GM21381 (cell line): Measurements from ENCODE around the gene KIF5A.
"Not testable (repeated sequence)": the region's sequence is repeated elsewhere in the genome, so short reads cannot be mapped to it uniquely, and the experiment has no call there.

ENCODE experiments used
- ATAC-seq: cut with Tn5 transposase; IDR thresholded peaks from one replicate; pipeline ENCODE4 v1.9.1; 2021; ENCODE audit warnings: mild to moderate bottlenecking, moderate library complexity; ENCODE audit not compliant: unreplicated experiment

KIF5A gene

DNA sequence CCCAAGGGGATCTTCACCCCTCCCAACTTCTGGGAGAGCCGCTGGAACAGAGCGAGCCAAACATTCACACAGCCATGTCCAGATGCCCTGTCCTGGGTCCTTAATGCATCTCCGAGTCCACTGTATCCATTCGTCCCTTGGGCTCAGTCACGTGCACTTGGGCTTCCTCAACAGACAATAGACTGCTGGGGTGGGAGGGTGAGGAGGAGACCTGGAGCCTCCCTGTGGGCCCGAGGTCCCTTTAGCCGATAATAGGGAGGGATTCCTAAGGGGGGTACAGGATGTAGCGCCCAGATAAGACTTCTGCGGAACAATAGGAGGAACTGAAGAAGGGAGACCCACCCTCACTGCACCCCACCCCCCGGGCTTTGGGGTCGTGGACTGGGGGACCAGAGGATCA lies 68.1 kb downstream of the KIF5A start:
- ATAC-seq: no peak

DNA sequence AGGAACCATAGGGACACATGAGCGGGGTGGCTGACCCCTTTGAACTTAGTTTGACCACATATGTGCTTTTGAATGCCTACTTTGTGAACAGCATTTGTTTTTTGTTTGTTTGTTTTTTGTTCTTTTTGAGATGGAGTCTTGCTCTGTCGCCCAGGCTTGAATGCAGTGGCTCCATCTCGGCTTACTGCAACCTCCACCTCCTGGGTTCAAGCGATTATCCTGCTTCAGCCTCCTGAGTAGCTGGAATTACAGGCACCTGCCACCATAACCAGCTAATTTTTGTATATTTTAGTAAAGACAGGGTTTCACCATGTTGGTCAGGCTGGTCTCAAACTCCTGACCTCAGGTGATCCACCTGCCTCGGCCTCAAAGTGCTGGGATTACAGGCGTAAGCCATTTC lies 68.6 kb downstream of the KIF5A start:
- ATAC-seq: not testable (repeated sequence)

DNA sequence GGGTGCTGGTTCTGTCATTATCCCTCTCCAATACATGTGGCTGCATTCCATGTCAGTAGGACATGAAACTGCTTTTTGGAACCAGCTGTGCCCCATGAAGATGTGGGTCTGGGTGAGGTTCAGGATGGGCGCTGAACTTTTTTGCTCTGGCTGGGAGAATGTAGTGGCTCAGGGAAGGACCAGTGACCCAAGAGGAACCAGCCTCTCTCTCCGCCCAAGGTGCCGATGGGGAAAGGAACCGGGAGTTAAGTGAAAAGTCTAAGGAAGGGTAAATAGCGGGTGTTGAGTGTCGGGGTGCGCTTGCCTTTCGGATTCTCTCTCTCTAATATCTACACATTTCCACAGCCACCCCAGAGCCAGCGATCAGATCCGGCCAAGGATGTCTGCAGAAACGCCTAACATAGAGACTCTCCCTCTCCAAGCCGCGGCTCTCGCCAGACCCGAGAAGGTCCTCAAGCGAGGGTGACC lies 69.2 kb downstream of the KIF5A start:
- no peak for ATAC-seq

DNA sequence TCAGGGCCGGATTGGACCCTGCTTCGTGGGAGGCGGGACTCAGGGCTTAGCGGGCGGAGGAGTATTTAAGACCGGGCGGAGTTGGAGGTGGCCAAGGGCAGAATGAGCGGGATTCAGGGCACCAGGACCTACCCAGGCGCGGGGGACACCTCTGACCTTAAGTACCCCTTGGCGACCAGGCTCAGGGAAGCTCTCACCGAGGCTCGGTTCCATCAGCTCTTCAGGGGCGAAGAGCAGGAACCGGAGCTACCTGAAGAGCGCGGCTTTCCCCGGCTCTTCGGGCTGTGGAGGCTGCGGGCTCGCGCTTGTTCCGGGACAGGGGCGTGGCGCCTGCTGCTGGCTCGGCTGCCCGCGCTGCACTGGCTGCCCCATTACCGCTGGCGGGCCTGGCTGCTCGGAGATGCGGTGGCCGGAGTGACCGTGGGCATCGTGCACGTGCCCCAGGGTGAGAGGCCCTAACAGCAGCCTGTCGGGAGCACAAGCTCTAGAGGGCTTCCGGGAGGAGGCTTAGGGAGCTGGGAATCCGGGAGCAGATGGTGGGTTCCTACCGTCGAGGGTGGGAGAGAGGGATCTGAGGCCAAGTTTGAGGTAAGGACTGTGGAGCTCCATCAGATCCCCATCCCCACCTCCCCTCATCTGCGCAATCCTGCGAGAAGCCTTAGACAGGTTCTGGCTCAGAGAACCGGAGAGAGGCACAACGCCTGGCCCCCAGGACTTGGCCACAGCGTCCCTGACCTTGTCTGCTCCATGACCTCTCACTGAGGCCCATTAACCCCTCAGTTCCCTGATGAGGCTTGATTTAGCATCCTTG lies 69.8 kb downstream of the KIF5A start:
- no peak for ATAC-seq

DNA sequence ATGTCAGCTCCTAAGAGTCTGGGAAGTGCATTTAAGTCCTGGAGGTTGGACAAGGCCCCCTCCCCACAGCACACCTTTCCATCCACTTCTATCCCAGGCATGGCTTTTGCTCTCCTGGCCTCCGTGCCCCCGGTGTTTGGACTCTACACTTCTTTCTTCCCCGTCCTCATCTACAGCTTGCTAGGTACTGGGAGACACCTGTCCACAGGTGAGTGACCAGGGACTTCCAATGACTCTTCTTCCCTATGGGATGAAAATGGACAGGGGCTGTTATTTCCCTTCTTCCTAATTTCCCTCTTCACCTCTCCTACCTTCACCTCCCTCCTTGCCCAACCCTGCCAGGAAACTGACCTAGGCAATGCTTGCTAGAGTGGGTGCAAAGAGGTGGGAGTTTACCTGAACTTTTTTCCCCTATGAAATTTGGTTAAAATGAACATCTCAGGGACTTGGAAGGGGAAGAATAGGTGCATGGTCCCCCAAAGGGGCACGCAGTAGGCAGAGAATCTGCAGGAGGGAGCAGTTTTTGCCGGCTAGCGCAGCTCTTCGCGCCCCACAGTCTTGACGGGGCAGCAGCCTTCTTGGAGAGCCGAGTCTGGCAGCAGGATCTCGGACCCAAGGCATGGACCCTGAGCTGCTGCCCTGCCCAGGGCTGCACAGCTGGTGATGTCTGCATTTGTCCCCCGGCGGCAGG lies 70.5 kb downstream of the KIF5A start:
- no peak for ATAC-seq

DNA sequence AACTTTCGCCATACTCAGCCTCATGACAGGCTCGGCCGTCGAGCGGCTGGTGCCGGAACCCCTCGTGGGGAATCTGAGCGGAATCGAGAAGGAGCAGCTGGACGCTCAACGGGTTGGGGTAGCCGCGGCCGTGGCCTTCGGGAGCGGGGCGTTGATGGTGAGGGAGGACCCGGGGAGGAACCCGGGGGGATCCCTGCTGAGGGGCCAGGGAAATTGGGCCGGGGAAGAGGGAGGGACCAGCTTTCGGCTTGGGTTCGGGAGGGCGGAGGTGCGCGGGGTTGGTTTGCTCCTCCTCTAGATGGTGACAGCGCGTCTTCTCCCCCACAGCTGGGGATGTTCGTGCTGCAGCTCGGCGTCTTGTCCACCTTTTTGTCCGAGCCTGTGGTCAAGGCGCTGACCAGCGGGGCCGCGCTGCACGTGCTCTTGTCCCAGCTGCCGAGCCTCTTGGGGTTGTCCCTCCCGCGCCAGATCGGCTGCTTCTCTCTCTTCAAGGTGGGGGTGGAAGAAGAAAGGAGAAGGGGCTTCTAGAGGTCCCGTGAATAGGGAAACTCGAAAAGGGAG lies 71.2 kb downstream of the KIF5A start:
- ATAC-seq: no peak

DNA sequence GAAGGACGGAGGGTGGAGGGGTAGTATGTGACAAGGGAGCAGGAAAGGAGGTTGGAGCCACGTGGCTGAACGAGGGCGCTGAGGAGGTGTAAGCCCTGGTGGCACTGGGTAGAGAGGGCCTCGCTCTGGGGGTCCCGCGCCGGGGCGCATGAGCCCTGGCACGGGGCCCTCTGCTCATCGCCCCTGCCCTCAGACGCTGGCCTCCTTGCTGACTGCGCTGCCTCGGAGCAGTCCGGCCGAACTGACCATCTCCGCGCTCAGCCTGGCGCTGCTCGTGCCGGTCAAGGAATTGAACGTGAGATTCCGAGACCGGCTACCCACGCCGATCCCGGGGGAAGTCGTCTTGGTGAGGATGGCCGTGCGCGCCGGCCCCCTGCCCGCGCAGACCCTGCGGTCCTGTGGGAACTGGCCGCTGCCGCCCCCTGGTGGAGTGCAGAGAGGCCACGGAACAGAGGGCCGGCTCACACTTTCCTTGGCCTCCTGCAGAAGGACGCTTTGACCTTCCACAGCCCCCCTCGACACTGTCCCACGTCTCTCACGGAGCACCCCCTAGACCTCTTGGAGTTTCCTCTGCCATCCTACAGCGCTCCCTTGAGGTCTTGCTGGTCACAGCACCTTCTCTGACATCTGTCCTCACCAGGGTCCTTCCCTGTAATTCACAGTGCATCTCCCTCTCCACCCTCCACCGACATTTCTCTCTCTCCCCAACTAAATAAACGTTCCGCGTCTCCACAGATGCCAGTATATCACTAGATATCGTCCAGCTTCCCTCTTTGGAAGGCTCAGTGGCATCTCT lies 71.9 kb downstream of the KIF5A start:
- ATAC-seq: no peak

DNA sequence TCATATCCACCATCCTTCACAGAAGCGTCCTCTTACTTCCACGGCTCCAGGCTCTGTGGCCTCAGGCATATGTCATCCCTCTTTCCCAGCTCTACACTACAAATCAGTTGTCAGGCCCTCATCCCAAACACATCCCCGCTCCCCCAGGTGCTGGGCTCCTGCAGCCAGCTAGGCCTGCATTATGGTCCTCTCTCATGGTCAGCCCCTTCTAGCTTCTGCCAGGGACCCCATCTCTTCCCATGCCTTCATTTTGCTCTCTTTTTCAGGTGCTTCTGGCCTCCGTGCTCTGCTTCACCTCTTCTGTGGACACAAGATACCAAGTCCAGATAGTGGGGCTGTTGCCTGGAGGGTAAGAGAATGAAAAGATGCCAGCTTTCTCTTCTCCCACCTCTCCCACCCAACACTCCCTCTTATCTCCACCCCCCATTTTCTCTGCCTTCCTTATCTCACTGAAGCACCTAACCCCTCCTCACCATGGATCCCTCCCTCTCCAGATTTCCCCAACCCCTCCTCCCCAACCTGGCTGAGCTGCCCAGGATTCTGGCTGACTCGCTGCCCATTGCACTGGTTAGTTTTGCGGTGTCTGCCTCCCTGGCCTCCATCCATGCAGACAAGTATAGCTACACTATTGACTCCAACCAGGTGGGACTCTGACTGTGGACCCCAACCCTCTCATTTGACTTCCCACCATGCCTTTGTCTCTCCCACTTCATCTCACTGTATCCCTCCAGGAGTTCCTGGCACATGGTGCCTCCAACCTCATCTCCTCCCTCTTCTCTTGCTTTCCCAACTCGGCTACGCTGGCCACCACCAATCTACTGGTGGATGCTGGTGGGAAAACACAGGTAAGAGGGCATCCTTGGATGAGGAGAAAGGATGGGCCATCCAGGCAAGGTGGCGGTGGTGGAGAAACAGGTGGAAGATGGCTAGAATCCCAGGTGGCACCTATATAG lies 72.7 kb downstream of the KIF5A start:
- no peak for ATAC-seq

DNA sequence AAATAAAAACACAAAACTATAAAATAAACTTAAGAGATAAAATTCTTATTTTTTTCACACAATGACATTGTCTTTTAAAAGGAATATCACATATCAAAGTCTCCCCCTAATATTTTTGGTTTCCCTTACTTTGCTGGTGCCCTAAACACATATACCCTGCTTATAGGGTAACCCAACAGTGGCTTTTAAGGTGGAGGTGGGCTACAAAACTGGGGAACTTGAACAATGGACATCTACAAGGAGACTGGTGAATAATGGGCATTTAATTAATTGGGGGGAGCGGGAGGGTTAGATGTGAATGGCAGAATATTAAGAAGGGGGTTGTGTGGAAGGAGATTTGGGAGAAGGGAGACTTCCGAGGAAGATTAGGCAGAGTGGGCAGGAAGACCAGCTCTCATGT lies 73.5 kb downstream of the KIF5A start:
- no peak for ATAC-seq

DNA sequence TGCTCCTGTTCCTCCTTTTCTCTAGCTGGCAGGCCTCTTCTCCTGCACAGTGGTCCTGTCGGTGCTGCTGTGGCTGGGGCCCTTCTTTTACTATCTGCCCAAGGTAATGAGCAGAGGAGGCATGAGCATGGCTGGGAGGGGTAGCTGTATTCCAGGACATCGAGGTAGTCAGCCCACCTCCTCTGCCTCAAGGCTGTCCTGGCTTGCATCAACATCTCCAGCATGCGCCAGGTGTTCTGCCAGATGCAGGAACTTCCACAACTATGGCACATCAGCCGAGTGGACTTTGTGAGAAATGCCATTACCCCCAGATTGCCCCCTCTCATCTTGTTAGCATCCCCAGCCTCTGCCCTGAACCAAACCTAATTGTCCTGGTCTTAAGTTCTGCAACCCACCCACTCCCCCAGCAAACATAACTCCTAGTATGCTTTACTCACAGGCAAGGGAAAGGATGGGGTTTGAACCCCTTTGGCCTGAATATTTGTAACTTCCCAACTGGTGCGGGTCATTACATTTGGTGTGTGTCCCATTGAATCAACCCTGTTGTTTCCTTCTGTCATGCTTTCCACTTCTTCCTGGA lies 74.1 kb downstream of the KIF5A start:
- no peak for ATAC-seq

DNA sequence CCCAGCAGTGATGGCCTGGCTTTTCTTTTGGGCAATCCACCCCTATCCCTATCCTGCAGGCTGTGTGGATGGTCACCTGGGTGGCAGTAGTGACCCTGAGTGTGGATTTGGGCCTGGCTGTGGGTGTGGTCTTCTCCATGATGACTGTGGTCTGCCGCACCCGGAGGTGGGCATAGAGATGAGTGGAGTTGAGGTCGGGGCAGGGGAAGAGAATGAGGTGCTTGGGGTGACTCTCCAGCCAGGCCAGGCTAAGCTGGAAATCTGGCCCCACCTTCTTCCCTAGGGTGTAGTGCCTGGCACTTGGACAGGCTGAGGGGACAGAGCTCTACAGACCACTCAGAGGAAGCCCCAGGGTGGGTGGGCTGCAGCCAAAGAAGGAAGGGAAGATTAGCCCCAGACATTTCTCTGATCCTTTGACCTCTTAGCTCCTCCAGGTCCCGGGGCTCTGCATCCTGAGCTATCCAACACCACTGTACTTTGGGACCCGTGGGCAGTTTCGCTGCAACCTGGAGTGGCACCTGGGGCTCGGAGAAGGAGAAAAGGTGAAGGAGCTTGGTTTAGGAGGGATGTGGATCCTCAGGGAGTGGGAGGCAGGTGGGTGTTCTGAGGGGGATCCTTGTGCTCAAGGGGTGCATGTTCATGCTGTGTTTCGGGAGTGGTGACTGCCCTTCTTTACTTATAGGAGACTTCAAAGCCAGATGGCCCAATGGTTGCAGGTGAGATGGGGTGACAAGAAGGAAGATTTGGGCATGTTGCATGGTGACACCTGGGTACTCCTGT lies 74.8 kb downstream of the KIF5A start:
- no peak for ATAC-seq

DNA sequence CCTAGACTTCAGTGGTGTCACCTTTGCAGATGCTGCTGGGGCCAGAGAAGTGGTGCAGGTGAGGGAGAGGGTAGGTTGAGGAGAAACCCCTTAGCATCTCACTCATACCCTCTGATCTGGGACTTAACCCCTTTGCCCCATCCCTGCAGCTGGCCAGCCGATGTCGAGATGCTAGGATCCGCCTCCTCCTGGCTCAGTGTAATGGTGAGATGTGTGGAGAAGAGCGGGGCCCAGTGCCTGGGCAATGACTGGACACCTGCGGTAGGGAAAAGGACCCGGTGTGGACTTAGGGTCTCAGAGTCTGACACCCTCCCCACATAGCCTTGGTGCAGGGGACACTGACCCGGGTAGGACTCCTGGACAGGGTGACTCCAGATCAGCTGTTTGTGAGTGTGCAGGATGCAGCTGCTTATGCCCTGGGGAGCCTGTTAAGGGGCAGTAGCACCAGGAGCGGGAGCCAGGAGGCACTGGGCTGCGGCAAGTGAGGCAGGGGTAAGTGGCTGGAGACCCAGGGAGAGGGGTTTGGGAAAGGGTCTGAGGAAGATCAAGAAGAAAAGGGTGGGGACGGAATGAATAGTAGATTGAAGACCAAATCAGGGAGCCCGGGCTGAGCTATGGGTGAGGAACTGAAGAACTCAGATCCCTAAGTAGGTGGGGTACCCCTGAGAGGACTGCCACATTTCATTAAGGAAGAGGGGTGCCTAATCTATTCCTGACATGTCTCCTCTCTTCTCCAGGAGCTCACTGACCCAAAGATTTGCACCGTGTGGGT lies 75.6 kb downstream of the KIF5A start:
- no peak for ATAC-seq

DNA sequence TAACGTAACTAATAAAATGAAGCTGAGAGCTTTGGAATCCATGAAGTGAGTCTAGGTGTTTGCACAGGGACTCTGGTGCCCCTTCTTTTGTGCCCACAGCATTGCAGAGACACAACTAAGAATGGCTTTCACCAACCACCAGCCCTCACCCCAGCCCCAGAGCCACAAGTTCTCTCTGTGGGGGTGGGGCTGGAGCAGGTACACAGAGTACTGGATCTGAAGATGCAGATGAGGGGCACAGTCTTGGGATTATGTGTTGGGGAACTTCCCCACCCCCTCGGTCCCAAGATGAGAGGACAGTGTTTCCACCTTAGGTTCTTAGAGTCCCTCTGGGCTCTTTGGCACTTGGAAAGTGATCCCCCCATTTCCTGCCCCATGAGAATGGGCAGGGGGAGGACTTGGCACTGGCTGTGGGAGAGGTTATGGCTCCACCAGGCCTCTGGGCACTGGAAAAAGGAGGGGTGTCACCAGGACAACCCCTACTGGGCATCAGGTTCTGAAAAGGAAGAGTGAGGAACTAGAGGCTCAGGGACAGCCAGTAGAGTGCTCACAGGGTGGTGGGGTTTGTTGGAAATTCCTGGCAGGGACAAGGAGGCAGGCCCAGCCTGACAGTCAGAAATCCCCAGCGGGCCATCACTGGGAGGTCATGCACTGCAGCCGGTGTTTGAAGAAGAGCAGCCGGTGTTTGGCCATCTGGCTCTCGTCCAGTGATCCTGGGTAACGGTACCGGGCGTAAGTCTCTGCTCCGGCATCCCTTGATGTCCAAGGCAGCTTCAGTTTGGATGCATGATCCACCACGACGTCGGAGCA lies 76.5 kb downstream of the KIF5A start:
- no peak for ATAC-seq

DNA sequence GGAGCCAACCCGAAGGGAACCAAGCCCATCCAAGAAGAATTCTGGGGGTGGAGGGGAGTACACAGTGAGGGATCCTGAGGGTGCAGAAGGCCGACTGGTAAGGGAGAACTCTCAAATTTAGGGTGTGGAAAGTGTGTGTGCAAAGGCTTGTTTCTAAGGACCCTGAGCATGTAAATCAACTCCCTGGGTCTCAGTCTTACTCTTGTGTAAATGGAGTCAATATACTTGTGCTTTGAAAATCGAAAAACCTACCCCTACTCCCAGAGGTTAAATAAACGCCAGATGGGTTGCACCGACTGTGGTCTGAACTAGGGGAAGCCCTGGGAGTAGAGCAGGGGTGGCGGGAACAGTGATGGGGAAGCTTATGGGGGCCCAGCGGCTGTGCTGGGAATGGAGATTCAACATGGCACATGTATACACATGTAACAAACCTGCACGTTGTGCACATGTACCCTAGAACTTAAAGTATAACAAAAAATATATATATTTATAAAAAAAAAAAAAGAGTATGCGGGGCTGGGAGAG lies 77.1 kb downstream of the KIF5A start:
- no peak for ATAC-seq

DNA sequence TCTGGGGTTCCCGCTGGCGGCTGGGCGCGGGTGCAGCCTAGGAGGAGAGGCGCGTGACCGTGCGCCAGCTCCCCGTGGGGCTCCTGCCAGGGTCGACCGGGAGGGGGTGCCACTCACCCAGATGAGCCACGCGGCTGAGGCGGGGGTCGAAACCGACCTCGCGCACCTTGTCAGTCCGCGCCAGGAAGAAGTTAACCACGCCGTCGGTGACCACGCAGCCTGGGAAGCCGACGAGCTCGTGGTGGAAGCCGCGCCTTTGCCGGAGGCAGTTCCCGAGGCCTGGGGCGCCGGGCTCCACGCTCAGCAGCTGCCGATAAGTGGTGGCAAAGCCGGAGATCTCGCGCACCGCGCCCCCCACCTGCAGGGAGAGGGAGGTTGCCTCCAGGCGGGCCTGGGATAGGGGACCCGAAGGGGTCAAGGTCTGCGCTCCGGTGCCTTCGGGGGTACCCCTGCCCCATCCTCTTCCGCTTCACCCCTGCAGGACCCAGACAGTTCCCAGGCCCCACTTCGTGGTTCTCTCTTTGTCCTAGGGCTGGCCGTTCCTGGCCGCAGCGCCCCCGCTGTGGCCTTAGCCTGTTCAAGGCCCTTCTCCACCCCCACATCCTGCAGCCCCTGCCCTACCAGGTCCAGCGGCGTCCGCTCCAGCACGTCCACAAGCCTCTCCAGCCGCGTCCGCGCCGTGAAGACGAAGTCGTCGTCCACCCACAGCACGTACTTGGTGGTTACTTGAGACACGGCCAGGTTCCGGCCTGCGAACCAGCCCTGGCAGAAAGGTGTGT lies 77.8 kb downstream of the KIF5A start:
- no peak for ATAC-seq
